Limb (tissue), 2 donors: ENCODE measurements around the gene PDLIM1.
A peak's percentile ranks its signal among the peaks of the same experiment; 100 is the strongest.

Experiments
- DNase-seq, 2 donors: peaks; one replicate each; pipeline ENCODE4 v3.0.0-alpha.2; 2016; ENCODE audit errors: extremely low spot score in 2 of 2

The PDLIM1 gene

DNA sequence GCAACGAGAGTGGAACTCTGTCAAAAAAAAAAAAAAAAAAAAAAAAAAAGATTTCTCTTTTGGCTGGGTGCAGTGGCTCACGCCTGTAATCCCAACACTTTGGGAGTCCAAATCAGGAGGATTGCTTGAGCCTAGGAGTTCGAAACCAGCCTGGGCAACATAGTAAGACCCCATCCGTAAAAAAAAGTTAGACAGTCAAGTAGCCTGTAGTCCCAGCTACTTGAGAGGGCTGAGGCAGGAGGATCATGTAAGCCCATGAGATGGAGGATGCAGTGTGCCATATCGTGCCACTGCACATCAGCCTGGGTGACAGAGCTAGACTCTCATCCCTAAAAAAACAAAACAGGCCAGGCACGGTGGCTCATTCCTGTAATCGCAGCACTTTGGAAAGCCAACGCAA, 25.2 kb downstream of the PDLIM1 start:
- DNase-seq, result no peak

GRCh38 chr10:95264227-95265051, 26.4 kb downstream of the PDLIM1 start:
- DNase-seq, result no peak

- DNase-seq, result no peak
These were observed 27.0 kb downstream of the PDLIM1 start for GRCh38 chr10:95263864-95264226.

- no peak for DNase-seq
These were observed 27.9 kb downstream of the PDLIM1 start for GRCh38 chr10:95262763-95263518.

DNA sequence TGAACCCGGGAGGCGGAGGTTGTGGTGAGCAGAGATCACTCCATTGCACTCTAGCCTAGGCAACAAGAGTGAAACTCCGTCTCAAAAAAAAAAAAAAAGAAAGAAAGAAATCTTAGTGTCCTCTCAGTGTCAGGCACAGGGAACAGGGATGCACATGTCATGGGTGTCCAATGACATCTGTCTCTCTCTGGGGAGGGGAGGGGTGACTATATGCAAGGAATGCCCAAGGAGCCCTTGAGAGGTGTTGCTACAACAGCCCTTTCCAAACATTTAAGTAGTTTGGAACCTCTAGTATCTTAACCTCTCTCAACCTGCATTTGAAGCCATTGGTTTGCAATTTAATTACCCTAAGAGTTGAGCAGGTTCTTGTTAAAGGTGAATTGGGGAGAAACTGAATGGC, 28.9 kb downstream of the PDLIM1 start:
- no peak for DNase-seq

- DNase-seq, result no peak
These were observed 29.8 kb downstream of the PDLIM1 start for GRCh38 chr10:95260909-95261552.

DNA sequence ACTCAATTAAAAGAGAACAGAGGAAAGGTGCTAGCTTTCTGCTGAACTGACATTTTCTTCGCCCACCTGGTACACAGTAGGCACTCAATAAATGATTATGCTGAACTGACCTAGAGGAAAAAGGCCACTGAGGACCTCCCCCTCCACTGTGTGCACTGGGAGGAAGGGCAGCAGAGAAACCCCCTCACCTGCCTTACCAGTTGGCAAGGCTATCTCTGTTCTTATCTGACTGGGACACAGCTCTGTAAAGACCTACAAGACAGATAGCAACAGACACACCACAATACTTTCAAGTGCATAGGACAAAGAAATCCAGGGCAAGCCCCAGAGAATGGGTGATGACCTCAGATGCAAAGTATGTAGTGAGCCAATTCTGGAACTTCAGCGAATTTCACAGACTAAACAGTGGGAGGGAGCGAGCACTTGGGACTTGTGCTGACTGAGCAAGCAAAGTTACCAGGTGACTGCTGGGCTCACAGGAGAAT, 30.4 kb downstream of the PDLIM1 start:
- DNase-seq, result no peak

GRCh38 chr10:95257849-95258248, 33.0 kb downstream of the PDLIM1 start:
- DNase-seq, result no peak

DNA sequence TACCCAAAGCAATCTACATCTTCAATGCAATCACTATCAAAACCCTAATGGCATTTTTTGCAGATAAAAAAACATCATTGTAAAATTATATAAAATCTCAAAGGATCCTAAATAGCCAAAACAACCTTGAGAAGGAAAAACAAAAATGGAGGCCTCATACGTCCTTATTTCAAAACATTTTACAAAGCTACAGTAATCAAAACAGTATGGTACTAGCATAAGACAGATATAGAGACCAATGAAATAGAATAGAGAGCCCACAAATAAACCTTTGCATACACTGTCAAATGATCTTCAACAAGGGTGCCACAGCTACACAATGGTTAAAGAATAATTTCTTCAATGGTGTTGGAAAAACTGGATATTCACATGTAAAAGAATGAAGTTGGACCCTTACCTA, 34.5 kb downstream of the PDLIM1 start:
- DNase-seq, result no peak

DNA sequence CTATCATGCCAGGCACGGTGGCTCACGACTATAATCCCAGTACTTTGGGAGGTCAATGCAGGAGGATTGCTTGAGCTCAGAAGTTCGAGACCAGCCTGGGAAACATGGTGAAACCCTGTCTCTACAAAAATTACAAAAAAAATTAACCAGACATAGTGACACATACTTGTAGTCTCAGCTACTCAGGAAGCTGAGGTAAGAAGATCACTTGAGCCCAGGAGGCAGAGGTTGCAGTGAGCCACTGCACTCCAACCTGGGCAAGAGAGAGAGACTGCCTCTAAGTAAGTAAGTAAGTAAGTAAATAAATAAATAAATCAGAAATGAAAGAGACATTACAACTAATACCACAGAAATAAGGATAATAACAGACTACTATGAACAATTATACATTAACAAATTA, 36.2 kb downstream of the PDLIM1 start:
- no peak for DNase-seq

GRCh38 chr10:95253686-95254085, 37.1 kb downstream of the PDLIM1 start:
- DNase-seq, result no peak

GRCh38 chr10:95253007-95253406, 37.8 kb downstream of the PDLIM1 start:
- DNase-seq, result no peak

DNA sequence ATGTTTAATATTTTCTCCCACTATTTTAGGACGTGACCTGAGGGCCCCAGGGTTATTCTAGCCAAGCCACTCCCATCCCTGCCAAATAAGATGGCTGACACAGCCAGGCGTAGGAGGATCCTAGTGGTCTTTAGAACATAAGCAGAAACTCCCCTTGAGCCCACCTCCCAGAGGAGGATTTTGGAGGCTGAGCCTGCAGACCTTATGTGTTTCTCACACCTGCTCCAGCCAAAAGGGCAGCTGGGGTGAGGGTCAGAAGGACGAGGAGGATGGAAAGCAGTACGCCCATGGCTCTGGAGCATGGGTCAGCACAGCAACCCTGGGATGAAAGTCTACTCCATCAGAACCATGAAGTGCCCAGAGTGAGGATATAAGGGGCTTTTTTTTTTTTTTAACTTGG, 39.9 kb downstream of the PDLIM1 start:
- DNase-seq, result no peak

DNA sequence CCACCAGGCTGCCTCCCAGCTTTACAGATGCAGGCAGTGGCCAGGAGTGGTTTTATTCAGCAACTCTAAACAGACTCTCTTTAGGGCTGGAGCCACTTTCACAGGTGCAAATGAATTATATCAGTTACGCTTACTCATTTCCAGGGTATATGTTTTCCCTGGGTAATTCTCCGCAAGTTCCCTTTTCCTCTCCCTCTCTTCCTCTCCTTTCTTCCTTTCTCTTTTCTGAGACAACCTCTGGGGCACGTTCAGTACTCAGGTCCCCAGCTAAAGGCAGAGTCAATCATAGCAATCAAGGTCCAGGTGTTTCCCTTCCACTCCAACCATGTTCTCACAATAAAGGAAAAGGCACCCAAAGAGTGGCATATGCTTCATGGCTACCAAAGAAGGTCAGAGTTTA, 41.3 kb downstream of the PDLIM1 start:
- DNase-seq, result no peak

DNA sequence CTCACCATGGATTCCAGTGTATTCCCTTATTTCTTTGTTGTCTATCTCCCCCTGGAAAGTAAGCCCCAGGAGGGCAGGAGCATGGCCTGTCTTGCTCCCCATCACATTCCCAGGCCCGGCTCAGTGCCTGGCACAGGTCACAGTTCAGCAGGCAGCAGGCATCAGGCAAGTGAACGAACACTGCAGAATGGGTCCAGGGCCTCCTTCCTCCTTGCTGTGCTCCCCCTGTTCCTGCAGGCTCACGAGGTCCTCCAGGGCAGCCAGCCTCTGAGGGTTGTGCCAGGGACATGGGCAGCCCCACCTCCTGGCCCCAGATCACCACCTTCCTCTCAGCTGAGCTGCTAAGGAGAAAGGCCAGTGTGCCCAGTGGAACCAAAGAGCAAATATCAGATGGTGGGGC, 41.8 kb downstream of the PDLIM1 start:
- no peak for DNase-seq

GRCh38 chr10:95247881-95248583, 42.8 kb downstream of the PDLIM1 start:
- no peak for DNase-seq

GRCh38 chr10:95247200-95247880, 43.5 kb downstream of the PDLIM1 start:
- no peak for DNase-seq

DNA sequence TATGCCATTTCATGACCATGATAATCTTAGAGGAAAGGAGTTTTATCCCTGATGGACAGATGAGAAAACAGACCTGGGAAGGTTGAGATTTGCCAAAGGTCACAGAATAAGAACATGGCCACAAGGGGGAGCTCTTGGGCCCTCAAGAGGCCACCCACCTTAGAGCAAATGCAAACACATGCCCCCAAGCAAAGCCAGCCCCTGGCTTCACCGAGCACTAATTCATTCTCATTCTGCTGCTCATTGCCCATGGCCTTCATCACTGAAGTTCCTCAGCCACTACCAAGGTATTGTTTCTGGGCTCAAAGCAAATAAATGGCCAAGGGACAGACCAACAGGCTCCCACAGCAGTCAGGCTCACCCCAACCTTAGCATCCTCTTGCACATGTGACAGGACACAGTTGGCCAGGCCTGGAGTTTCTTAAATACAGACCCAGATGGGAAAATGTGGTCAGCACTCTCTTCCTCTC, 44.2 kb downstream of the PDLIM1 start:
- peak in 1 of 2 donors; percentile 74 for DNase-seq

- DNase-seq, result no peak
These were observed 45.3 kb downstream of the PDLIM1 start for GRCh38 chr10:95245425-95246055.

GRCh38 chr10:95244152-95244551, 46.7 kb downstream of the PDLIM1 start:
- DNase-seq, result no peak

GRCh38 chr10:95243318-95243617, 47.5 kb downstream of the PDLIM1 start:
- DNase-seq, result no peak
